GM12878 (cell line): Measurements from ENCODE around the gene ATP2B1. TPM values are rescaled to one million over a fixed set of nuclear protein-coding genes. Genes with fewer than 3 reads are reported as not detected.

Experiments
- ATAC-seq: fragments of 200-7000 bp; cut with Tn5 transposase; 3 replicates; pipeline ENCODE4 v1.9.1; 2020; ENCODE audit warnings: mild to moderate bottlenecking, moderate library complexity
- BruUV-seq: library from RNA; stranded (reverse); fragments of 400-500 nt; replicated peaks from 2 replicates; lab custom pipeline; 2021; lab: Mats Ljungman, UMichigan
- CTCF ChIA-PET: fragments of 300-600 bp; sonication (Branson Sonifier 250); formaldehyde crosslinking; extraction: SDS; loops from one replicate; lab custom pipeline; 2021; ENCODE audit warnings: inconsistent platforms; lab: Yijun Ruan, JAX
- POLR2A ChIA-PET: fragments of 350-600 bp; formaldehyde crosslinking; extraction: SDS; loops from one replicate; lab custom pipeline; 2021; ENCODE audit warnings: inconsistent platforms; lab: Charles Lee
- RAD21 ChIA-PET: fragments of 300-600 bp; sonication (Branson Sonifier 250); formaldehyde crosslinking; loops from one replicate; lab custom pipeline; 2023; ENCODE audit warnings: antibody characterized with exemption; ENCODE audit not compliant: unreplicated experiment; lab: Charles Lee
- SMC1A ChIA-PET: fragments of 300-600 bp; sonication (Branson Sonifier 250); formaldehyde crosslinking; loops from one replicate; lab custom pipeline; 2023; ENCODE audit not compliant: unreplicated experiment, uncharacterized antibody; lab: Charles Lee
- DNase-seq: peaks from one replicate; pipeline ENCODE4 v3.0.0-alpha.2; 2011; ENCODE audit warnings: low read depth, low spot score
- FAIRE-seq: peaks from 3 replicates; lab custom pipeline; 2011; peaks lifted over from hg19 to GRCh38; lab: Jason Lieb, UNC
- H2AFZ ChIP-seq: 2 replicates; pipeline ENCODE4 v1.6.0; 2011; ENCODE audit warnings: low read depth, low read length, control low read depth; ENCODE audit not compliant: control insufficient read depth
- H3K27ac ChIP-seq: 2 replicates; pipeline ENCODE4 v1.5.1; 2011; ENCODE audit warnings: control low read depth; ENCODE audit not compliant: control insufficient read depth, insufficient read depth
- H3K27me3 ChIP-seq, 2 experiments: replicated peaks in 1 of 2; 2 replicates each; pipeline versions ENCODE4 v1.6.0 to v1.6.1; 2011; ENCODE audit warnings: low read length in 1 of 2; ENCODE audit not compliant: control insufficient read depth in 2 of 2, insufficient read depth in 2 of 2
- H3K36me3 ChIP-seq, 2 experiments: 2 replicates each; pipeline ENCODE4 v1.5.1; 2011; ENCODE audit warnings: low read length in 1 of 2; ENCODE audit not compliant: control insufficient read depth in 2 of 2, insufficient read depth in 2 of 2
- H3K4me1 ChIP-seq: 2 replicates; pipeline ENCODE4 v1.6.1; 2011; ENCODE audit warnings: mild to moderate bottlenecking, low read length, moderate library complexity, mixed read lengths; ENCODE audit not compliant: control insufficient read depth, insufficient read depth
- H3K4me2 ChIP-seq: 2 replicates; pipeline ENCODE4 v1.6.0; 2011; ENCODE audit warnings: control low read depth; ENCODE audit not compliant: control insufficient read depth, insufficient read depth
- H3K4me3 ChIP-seq: fragments of 200-600 bp; sonication (generic); 2 replicates; pipeline ENCODE4 v1.5.1; 2016
- H3K79me2 ChIP-seq: 2 replicates; pipeline ENCODE4 v1.6.0; 2011; ENCODE audit warnings: low read length; ENCODE audit not compliant: control insufficient read depth, insufficient read depth
- H3K9ac ChIP-seq: 2 replicates; pipeline ENCODE4 v1.8.0; 2011; ENCODE audit warnings: low read length, control low read depth, mixed read lengths; ENCODE audit not compliant: control insufficient read depth, insufficient read depth
- H3K9me3 ChIP-seq: replicated peaks from 3 replicates; pipeline ENCODE4 v1.5.1; 2011; ENCODE audit warnings: mild to moderate bottlenecking, low read length; ENCODE audit not compliant: control insufficient read depth, insufficient read depth
- H4K20me1 ChIP-seq: 2 replicates; pipeline ENCODE4 v1.6.0; 2011; ENCODE audit not compliant: control insufficient read depth, insufficient read depth
- EGR1 ChIP-seq, 2 experiments: IDR thresholded peaks; 1 replicate in 1 of 2; 2 replicates in 1 of 2; pipeline ENCODE4 v1.6.1; 2011 to 2012; ENCODE audit warnings: low read depth in 2 of 2, low read length in 2 of 2, borderline replicate concordance in 1 of 2, mild to moderate bottlenecking in 1 of 2, moderate library complexity in 1 of 2
- GATAD2B ChIP-seq: fragments of 450-650 bp; conservative IDR thresholded peaks from 2 replicates; pipeline ENCODE4 v1.6.1; 2017; ENCODE audit warnings: low read depth, mild to moderate bottlenecking, moderate library complexity
- NR2F1 ChIP-seq: fragments of 450-650 bp; conservative IDR thresholded peaks from 2 replicates; pipeline ENCODE4 v1.6.1; 2017; ENCODE audit warnings: mild to moderate bottlenecking
- RUNX3 ChIP-seq: IDR thresholded peaks from 2 replicates; pipeline ENCODE4 v1.6.1; 2012; ENCODE audit warnings: low read length, inconsistent platforms
- SMAD1 ChIP-seq: fragments of 450-650 bp; IDR thresholded peaks from 2 replicates; pipeline ENCODE4 v1.6.1; 2018; ENCODE audit warnings: mild to moderate bottlenecking, low read depth; ENCODE audit not compliant: partially characterized antibody
- WGBS: methylation state at CpG from one replicate; pipeline ENCODE4 v1.1.6; 2016; ENCODE audit warnings: low lambda C conversion rate; ENCODE audit not compliant: insufficient replicate concordance, insufficient coverage; ENCODE audit errors: missing lambda C conversion rate; 5-methylcytosine and 5-hydroxymethylcytosine counted together
- in situ Hi-C: fragments of 300-500 bp; cut with MboI; formaldehyde crosslinking; loops from 9 replicates; pipeline ENCODE4 v1.14.3; 2018; ENCODE audit warnings: mixed read lengths
- intact Hi-C: fragments of 100-400 bp; cut with micrococcal nuclease; formaldehyde crosslinking; loops from one replicate; pipeline ENCODE4 v1.14.2; 2022; ENCODE audit not compliant: unreplicated experiment
- polyA plus RNA-seq, 11 experiments: library from polyadenylated mRNA; depleted of rRNA in 4 of 11; unstranded in 6 of 11; stranded (reverse) in 5 of 11; fragments of >200 nt; fragmentation: Nextera tagmentation in 4 of 11; fragmentation: Illumina TruSeq in 1 of 11; extraction: Ambion mirVana in 4 of 11; extraction: Trizol in 1 of 11; gene quantifications; 1 replicate in 1 of 11; 2 replicates in 10 of 11; pipeline versions ENCODE4 v1.2.1 to v1.2.3, GENCODE V29; 2011 to 2016; ENCODE audit warnings: inconsistent platforms in 2 of 11, missing spikeins in 2 of 11, low read depth in 1 of 11
- total RNA-seq, 4 experiments: library from RNA; depleted of rRNA in 3 of 4; stranded (reverse); fragments of >200 nt in 3 of 4; fragmentation: Illumina TruSeq in 1 of 4; extraction: Trizol in 1 of 4; gene quantifications; 2 replicates each; pipeline versions ENCODE4 v1.2.1 to v1.2.3, GENCODE V29; 2013 to 2021
- TF ChIP-seq, protein P1 (sequence below): IDR thresholded peaks from 2 replicates; pipeline ENCODE4 v1.6.1; 2011; ENCODE audit warnings: borderline replicate concordance, low read depth, mild to moderate bottlenecking, moderate library complexity, mixed read lengths, low read length; ENCODE audit not compliant: insufficient read depth; ENCODE audit errors: extremely low read length

The ATP2B1 gene
- total and polyA plus RNA-seq, 10 of the 15 experiments (the other 5 are each of a cell fraction or from before 2014, with no cell fraction given): 15.9 to 67.8 (median 48.5) TPM

- ChIA-PET CTCF (interaction anchor here (0.9 to 3.5 kb wide), 15 partner anchors 9 to 395 kb away, joined by 3 to 18 read pairs (median 4); no protein-coding TSS in a partner anchor), RAD21 (interaction anchor here (1.1 to 6.0 kb wide), 16 partner anchors 11 to 306 kb away, joined by 3 to 41 read pairs (median 10); no protein-coding TSS in a partner anchor), POLR2A (interaction anchor here (0.6 to 3.1 kb wide), 12 partner anchors 12 to 644 kb away, joined by 3 to 18 read pairs (median 6); no protein-coding TSS in a partner anchor), SMC1A (interaction anchor here (1.0 to 7.4 kb wide), 14 partner anchors 9 to 305 kb away, joined by 3 to 70 read pairs (median 5); no protein-coding TSS in a partner anchor)
- no peaks in the 10 kb centered on the region for H3K9me3 ChIP-seq
- peak overlapping the region; percentile 62 for H2AFZ ChIP-seq
- peak overlapping the region; percentile 64; the same call in 1 of the 2 replicates for H3K4me2 ChIP-seq
- no peak for DNase-seq
- TF ChIP-seq GATAD2B: peak; percentile 18; the same call in 1 of the 2 replicates
- TF ChIP-seq EGR1 (IDR thresholded peaks at IDR 0.05; ENCODE audit: borderline replicate concordance in 1 of 2, low read depth in 2 of 2, low read length in 2 of 2): peak in 1 of 2 experiments; percentile 68; a peak in 1 of 3 replicates
- no peak for TF ChIP-seq SMAD1
- peak; percentile 69; the same call in 1 of the 2 replicates for TF ChIP-seq NR2F1
- TF ChIP-seq, protein P1, sequence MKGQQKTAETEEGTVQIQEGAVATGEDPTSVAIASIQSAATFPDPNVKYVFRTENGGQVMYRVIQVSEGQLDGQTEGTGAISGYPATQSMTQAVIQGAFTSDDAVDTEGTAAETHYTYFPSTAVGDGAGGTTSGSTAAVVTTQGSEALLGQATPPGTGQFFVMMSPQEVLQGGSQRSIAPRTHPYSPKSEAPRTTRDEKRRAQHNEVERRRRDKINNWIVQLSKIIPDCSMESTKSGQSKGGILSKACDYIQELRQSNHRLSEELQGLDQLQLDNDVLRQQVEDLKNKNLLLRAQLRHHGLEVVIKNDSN: peak; percentile 1
- TF ChIP-seq RUNX3: peak; percentile 43; the same call in 1 of the 2 replicates
- no peaks in the 10 kb centered on the region for H4K20me1 ChIP-seq
- H3K27me3 ChIP-seq: no peaks in the 10 kb centered on the region
- in situ Hi-C loops (no loop called here), intact Hi-C loops (loop anchor here (2.0 to 5.0 kb wide), 9 partner anchors 45 to 544 kb away; no protein-coding TSS in a partner anchor)
- WGBS: under 1% methylated on average over 71 of the region's 73 CpGs
- H3K79me2 ChIP-seq: peaks cover 66% of the 10 kb centered on the region
- peak overlapping the region; percentile 94 for H3K4me3 ChIP-seq
- H3K4me1 ChIP-seq: peaks cover 4% of the 10 kb centered on the region; the same call in 1 of the 2 replicates
- peak; percentile 0 for ATAC-seq
- no peak for FAIRE-seq
- no TSS peak for BruUV-seq
- no peaks in the 10 kb centered on the region for H3K36me3 ChIP-seq
- peak overlapping the region; percentile 95 for H3K27ac ChIP-seq
- peak overlapping the region; percentile 88 for H3K9ac ChIP-seq
These were observed 704 bp downstream of the ATP2B1 start for GRCh38 chr12:89707703-89708564.
